Mononuclear cell (primary cell): Measurements from ENCODE around the gene GRIP1. TPM values are rescaled to one million over a fixed set of nuclear protein-coding genes. Genes with fewer than 3 reads are reported as not detected.

Experiments
- H3K27me3 ChIP-seq: 2 replicates; pipeline ENCODE4 v1.6.0; 2011; ENCODE audit warnings: low read length, control low read depth; ENCODE audit not compliant: insufficient read depth
- H3K4me1 ChIP-seq: 2 replicates; pipeline ENCODE4 v1.5.1; 2011; ENCODE audit warnings: mild to moderate bottlenecking, low read length, control low read depth; ENCODE audit not compliant: insufficient read depth
- H3K4me3 ChIP-seq: 2 replicates; pipeline ENCODE4 v1.5.1; 2011; ENCODE audit warnings: mild to moderate bottlenecking, low read length, moderate library complexity
- H3K9me3 ChIP-seq: 2 replicates; pipeline ENCODE4 v1.5.1; 2011; ENCODE audit warnings: low read depth, mild to moderate bottlenecking, control low read depth, low read length
- total RNA-seq: library from RNA; depleted of rRNA; stranded (reverse); fragments of >200 nt; gene quantifications from one replicate; pipeline ENCODE4 v1.2.3, GENCODE V29; 2012

Gene GRIP1
- total RNA-seq, 1 donor, result 0.94 TPM

GRCh38 chr12:66607147-66607546 lies 71.7 kb downstream of the GRIP1 start:
- no peaks in the 10 kb centered on the region for H3K27me3 ChIP-seq
- no peaks in the 10 kb centered on the region for H3K4me1 ChIP-seq
- no peaks in the 10 kb centered on the region for H3K9me3 ChIP-seq
- H3K4me3 ChIP-seq, result no peak overlapping the region

- Histone ChIP-seq H3K4me3 (no peak overlapping the region), H3K9me3 (no peaks in the 10 kb centered on the region), H3K4me1 (no peaks in the 10 kb centered on the region), H3K27me3 (no peaks in the 10 kb centered on the region)
Measured at GRCh38 chr12:66605293-66605692, 73.6 kb downstream of the GRIP1 start.

- Histone ChIP-seq H3K4me1 (no peaks in the 10 kb centered on the region), H3K9me3 (no peaks in the 10 kb centered on the region), H3K27me3 (no peaks in the 10 kb centered on the region), H3K4me3 (no peak overlapping the region)
Measured at GRCh38 chr12:66603981-66604479, 74.8 kb downstream of the GRIP1 start.

- Histone ChIP-seq H3K9me3 (no peaks in the 10 kb centered on the region), H3K27me3 (no peaks in the 10 kb centered on the region), H3K4me3 (no peak overlapping the region), H3K4me1 (no peaks in the 10 kb centered on the region)
Measured at GRCh38 chr12:66603461-66603860, 75.4 kb downstream of the GRIP1 start.

GRCh38 chr12:66602483-66603143 lies 76.3 kb downstream of the GRIP1 start:
- H3K4me1 ChIP-seq, result no peaks in the 10 kb centered on the region
- no peaks in the 10 kb centered on the region for H3K9me3 ChIP-seq
- no peaks in the 10 kb centered on the region for H3K27me3 ChIP-seq
- H3K4me3 ChIP-seq, result no peak overlapping the region

- Histone ChIP-seq H3K4me1 (no peaks in the 10 kb centered on the region), H3K27me3 (no peaks in the 10 kb centered on the region), H3K9me3 (no peaks in the 10 kb centered on the region), H3K4me3 (no peak overlapping the region)
Measured at GRCh38 chr12:66600903-66601302, 78.0 kb downstream of the GRIP1 start.

GRCh38 chr12:66599816-66600215 lies 79.1 kb downstream of the GRIP1 start:
- Histone ChIP-seq H3K9me3 (no peaks in the 10 kb centered on the region), H3K4me1 (no peaks in the 10 kb centered on the region), H3K27me3 (no peaks in the 10 kb centered on the region), H3K4me3 (no peak overlapping the region)

- Histone ChIP-seq H3K9me3 (no peaks in the 10 kb centered on the region), H3K4me3 (no peak overlapping the region)
Measured at GRCh38 chr12:66598608-66599007, 80.3 kb downstream of the GRIP1 start.

GRCh38 chr12:66598079-66598478 lies 80.8 kb downstream of the GRIP1 start:
- H3K4me1 ChIP-seq, result no peaks in the 10 kb centered on the region
- no peak overlapping the region for H3K4me3 ChIP-seq
- H3K9me3 ChIP-seq, result no peaks in the 10 kb centered on the region
- H3K27me3 ChIP-seq, result no peaks in the 10 kb centered on the region

More at GRCh38 chr12:66598608-66599007, 80.3 kb downstream of the GRIP1 start:
- H3K4me1 ChIP-seq, result no peaks in the 10 kb centered on the region
- H3K27me3 ChIP-seq, result no peaks in the 10 kb centered on the region

- H3K4me3 ChIP-seq, result no peak overlapping the region
- H3K4me1 ChIP-seq, result no peaks in the 10 kb centered on the region
- H3K27me3 ChIP-seq, result no peaks in the 10 kb centered on the region
- no peaks in the 10 kb centered on the region for H3K9me3 ChIP-seq
Measured at GRCh38 chr12:66596199-66596598, 82.7 kb downstream of the GRIP1 start.

- Histone ChIP-seq H3K4me1 (no peaks in the 10 kb centered on the region), H3K27me3 (no peaks in the 10 kb centered on the region), H3K9me3 (no peaks in the 10 kb centered on the region), H3K4me3 (no peak overlapping the region)
Measured at GRCh38 chr12:66594688-66595087, 84.2 kb downstream of the GRIP1 start.

GRCh38 chr12:66590275-66590985 lies 88.4 kb downstream of the GRIP1 start:
- Histone ChIP-seq H3K27me3 (no peaks in the 10 kb centered on the region), H3K9me3 (no peaks in the 10 kb centered on the region), H3K4me3 (no peak overlapping the region), H3K4me1 (no peaks in the 10 kb centered on the region)

GRCh38 chr12:66589095-66589494 lies 89.8 kb downstream of the GRIP1 start:
- Histone ChIP-seq H3K4me1 (no peaks in the 10 kb centered on the region), H3K27me3 (no peaks in the 10 kb centered on the region), H3K9me3 (no peaks in the 10 kb centered on the region), H3K4me3 (no peak overlapping the region)

GRCh38 chr12:66587912-66588311 lies 91.0 kb downstream of the GRIP1 start:
- Histone ChIP-seq H3K4me1 (no peaks in the 10 kb centered on the region), H3K9me3 (no peaks in the 10 kb centered on the region), H3K27me3 (no peaks in the 10 kb centered on the region), H3K4me3 (no peak overlapping the region)

- Histone ChIP-seq H3K9me3 (no peaks in the 10 kb centered on the region), H3K4me1 (no peaks in the 10 kb centered on the region)
Measured at GRCh38 chr12:66584673-66585072, 94.2 kb downstream of the GRIP1 start.

GRCh38 chr12:66573605-66574004 lies 105.3 kb downstream of the GRIP1 start:
- Histone ChIP-seq H3K4me3 (no peak overlapping the region), H3K27me3 (peaks cover 3% of the 10 kb centered on the region), H3K4me1 (no peaks in the 10 kb centered on the region), H3K9me3 (no peaks in the 10 kb centered on the region)

More at GRCh38 chr12:66584673-66585072, 94.2 kb downstream of the GRIP1 start:
- Histone ChIP-seq H3K4me3 (no peak overlapping the region), H3K27me3 (no peaks in the 10 kb centered on the region)
